ENCODE results near the gene IFIT2.

DNA sequence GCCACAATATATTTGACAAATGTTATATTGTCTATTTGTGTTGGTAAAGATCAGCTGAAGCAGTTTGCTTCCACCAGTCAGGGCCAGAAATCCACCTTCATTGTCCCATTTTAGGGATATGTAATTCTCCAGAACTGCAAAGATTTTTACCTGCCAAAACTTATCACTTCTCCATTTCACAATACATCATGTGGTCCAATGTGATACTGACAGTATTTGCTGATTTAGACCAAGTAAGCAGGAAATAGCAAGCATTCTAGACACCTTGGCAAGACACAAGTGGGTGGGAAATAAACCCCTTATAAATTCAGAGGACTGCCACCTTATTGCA lies 31.7 kb upstream of the IFIT2 start:
- no peak for TF ChIP-seq TAF1 (IDR thresholded peaks at IDR 0.05; ENCODE audit: low read depth)
- no peak for TF ChIP-seq NFIC (IDR thresholded peaks at IDR 0.05)
- no peak for TF ChIP-seq EP300 (IDR thresholded peaks at IDR 0.05; ENCODE audit: borderline replicate concordance)

Measured in Ishikawa (cell line).